Measurements from ENCODE around the gene RPLP1.

The RPLP1 gene

GRCh38 chr15:69463182-69463756, 10.7 kb downstream of the RPLP1 start:
- H3K27me3 ChIP-seq (replicated peaks; ENCODE audit: insufficient read depth, low read length): no peaks in the 10 kb centered on the region
- H3F3A ChIP-seq (ENCODE audit: insufficient read depth, low read length): peaks cover 8% of the 10 kb centered on the region; the same call in 1 of the 2 replicates
- no peaks in the 10 kb centered on the region for H4K20me1 ChIP-seq (ENCODE audit: insufficient read depth, low read length)
- H3K4me1 ChIP-seq (ENCODE audit: low read length): 0 out of 2 replicates have a peak, but pooled peaks cover 4% of the 10 kb centered on the region
- H3K9me2 ChIP-seq (replicated peaks; ENCODE audit: insufficient read depth, low read length): no peaks in the 10 kb centered on the region
- peak overlapping the region; percentile 95 for H2AFZ ChIP-seq (ENCODE audit: low read length)
- no peaks in the 10 kb centered on the region for H3K9me3 ChIP-seq (replicated peaks; ENCODE audit: insufficient read depth, low read length)
- no peak for DNase-seq
- H3K79me2 ChIP-seq (ENCODE audit: low read length): no peaks in the 10 kb centered on the region
- no peaks in the 10 kb centered on the region for H3K36me3 ChIP-seq (replicated peaks; ENCODE audit: insufficient read depth, low read length)
- peak overlapping the region; percentile 28; the same call in 1 of the 2 replicates for H3K27ac ChIP-seq (ENCODE audit: low read length)
- peak overlapping the region; percentile 97 for H3K4me2 ChIP-seq (ENCODE audit: low read depth, low read length)
- peak overlapping the region; percentile 76 for H3K9ac ChIP-seq (ENCODE audit: low read length)
- peak overlapping the region; percentile 69 for H3K4me3 ChIP-seq (ENCODE audit: low read length)
- TF ChIP-seq EZH2 (optimal IDR thresholded peaks at IDR 0.05; ENCODE audit: low read depth, low read length) (no peak), EZH2phosphoT487 (IDR thresholded peaks at IDR 0.05; ENCODE audit: low read length) (no peak), CTCF (IDR thresholded peaks at IDR 0.05; ENCODE audit: low read length) (no peak)

- Histone ChIP-seq H3K27me3 (replicated peaks; ENCODE audit: insufficient read depth, low read length) (no peaks in the 10 kb centered on the region), H3K4me1 (ENCODE audit: low read length) (0 out of 2 replicates have a peak, but pooled peaks cover 4% of the 10 kb centered on the region), H2AFZ (ENCODE audit: low read length) (no peak overlapping the region), H3K9ac (ENCODE audit: low read length) (no peak overlapping the region), H3K79me2 (ENCODE audit: low read length) (no peaks in the 10 kb centered on the region), H3F3A (ENCODE audit: insufficient read depth, low read length) (no peaks in the 10 kb centered on the region), H3K4me3 (ENCODE audit: low read length) (no peak overlapping the region), H3K9me3 (replicated peaks; ENCODE audit: insufficient read depth, low read length) (no peaks in the 10 kb centered on the region), H3K27ac (ENCODE audit: low read length) (no peak overlapping the region), H3K36me3 (replicated peaks; ENCODE audit: insufficient read depth, low read length) (no peaks in the 10 kb centered on the region), H3K4me2 (ENCODE audit: low read depth, low read length) (no peak overlapping the region), H3K9me2 (replicated peaks; ENCODE audit: insufficient read depth, low read length) (no peaks in the 10 kb centered on the region), H4K20me1 (ENCODE audit: insufficient read depth, low read length) (no peaks in the 10 kb centered on the region)
- TF ChIP-seq EZH2phosphoT487 (IDR thresholded peaks at IDR 0.05; ENCODE audit: low read length): no peak
- TF ChIP-seq CTCF (IDR thresholded peaks at IDR 0.05; ENCODE audit: low read length): no peak
- no peak for TF ChIP-seq EZH2 (optimal IDR thresholded peaks at IDR 0.05; ENCODE audit: low read depth, low read length)
- no peak for DNase-seq
Observed at GRCh38 chr15:69465253-69465652, 12.6 kb downstream of the RPLP1 start.

GRCh38 chr15:69466733-69467132, 14.1 kb downstream of the RPLP1 start:
- no peaks in the 10 kb centered on the region for H3K27me3 ChIP-seq (replicated peaks; ENCODE audit: insufficient read depth, low read length)
- H3K4me1 ChIP-seq (ENCODE audit: low read length): 0 out of 2 replicates have a peak, but pooled peaks cover 4% of the 10 kb centered on the region
- H3K4me3 ChIP-seq (ENCODE audit: low read length): no peak overlapping the region
- no peaks in the 10 kb centered on the region for H4K20me1 ChIP-seq (ENCODE audit: insufficient read depth, low read length)
- H3K9ac ChIP-seq (ENCODE audit: low read length): no peak overlapping the region
- no peak for TF ChIP-seq EZH2phosphoT487 (IDR thresholded peaks at IDR 0.05; ENCODE audit: low read length)
- TF ChIP-seq CTCF (IDR thresholded peaks at IDR 0.05; ENCODE audit: low read length): no peak
- TF ChIP-seq EZH2 (optimal IDR thresholded peaks at IDR 0.05; ENCODE audit: low read depth, low read length): no peak
- H3K4me2 ChIP-seq (ENCODE audit: low read depth, low read length): no peak overlapping the region
- H3F3A ChIP-seq (ENCODE audit: insufficient read depth, low read length): no peaks in the 10 kb centered on the region
- H2AFZ ChIP-seq (ENCODE audit: low read length): no peak overlapping the region
- no peak for DNase-seq
- H3K36me3 ChIP-seq (replicated peaks; ENCODE audit: insufficient read depth, low read length): no peaks in the 10 kb centered on the region
- H3K27ac ChIP-seq (ENCODE audit: low read length): no peak overlapping the region
- no peaks in the 10 kb centered on the region for H3K79me2 ChIP-seq (ENCODE audit: low read length)
- H3K9me3 ChIP-seq (replicated peaks; ENCODE audit: insufficient read depth, low read length): no peaks in the 10 kb centered on the region
- no peaks in the 10 kb centered on the region for H3K9me2 ChIP-seq (replicated peaks; ENCODE audit: insufficient read depth, low read length)
